Natural killer cell (primary cell): ENCODE data around the gene PADI1. TPM values are rescaled to one million over a fixed set of nuclear protein-coding genes. Genes with fewer than 3 reads are reported as not detected.

Source experiments
- ATAC-seq, 3 donors: fragments of 150-1000 bp in 2 of 3; fragments of 200-7000 bp in 1 of 3; cut with Tn5 transposase; 1 replicate in 1 of 3; 2 replicates in 2 of 3; pipeline ENCODE4 v1.10.0; 2021; ENCODE audit warnings: mild to moderate bottlenecking in 2 of 3, moderate library complexity in 2 of 3
- DNase-seq, 2 donors: peaks; one replicate each; pipeline versions ENCODE4 v3.0.0 to v3.0.0-alpha.2; 2013 to 2021; ENCODE audit warnings: mixed read lengths in 1 of 2
- H3K27ac ChIP-seq: one replicate; pipeline ENCODE4 v1.5.1; 2013; ENCODE audit warnings: mild to moderate bottlenecking, low read length
- H3K27me3 ChIP-seq: one replicate; pipeline ENCODE4 v1.6.1; 2013; ENCODE audit warnings: low read length; ENCODE audit not compliant: control insufficient read depth, insufficient read depth
- H3K36me3 ChIP-seq: one replicate; pipeline ENCODE4 v1.6.1; 2013; ENCODE audit warnings: low read length; ENCODE audit not compliant: control insufficient read depth, insufficient read depth
- H3K4me1 ChIP-seq: one replicate; pipeline ENCODE4 v1.6.1; 2013; ENCODE audit warnings: low read length; ENCODE audit not compliant: control insufficient read depth, insufficient read depth
- H3K4me3 ChIP-seq: one replicate; pipeline ENCODE4 v1.5.1; 2013; ENCODE audit warnings: low read length
- H3K9me3 ChIP-seq: one replicate; pipeline ENCODE4 v1.6.1; 2013; ENCODE audit warnings: low read length; ENCODE audit not compliant: control insufficient read depth, insufficient read depth
- H3K27ac Mint-ChIP-seq, 2 donors: one replicate each; pipeline ENCODE4 v1.8.0; 2022; ENCODE audit warnings: mild to moderate bottlenecking in 2 of 2, mixed read lengths in 2 of 2, moderate library complexity in 1 of 2
- H3K27me3 Mint-ChIP-seq, 2 donors: one replicate each; pipeline ENCODE4 v1.8.0; 2022; ENCODE audit warnings: low read depth in 2 of 2, mixed read lengths in 2 of 2
- H3K36me3 Mint-ChIP-seq: one replicate; pipeline ENCODE4 v1.8.0; 2022; ENCODE audit warnings: mixed read lengths
- H3K4me1 Mint-ChIP-seq, 2 donors: one replicate each; pipeline ENCODE4 v1.8.0; 2022; ENCODE audit warnings: mixed read lengths in 2 of 2
- H3K4me3 Mint-ChIP-seq: one replicate; pipeline ENCODE4 v1.8.0; 2022; ENCODE audit warnings: mild to moderate bottlenecking, moderate library complexity, mixed read lengths
- H3K9me3 Mint-ChIP-seq, 2 donors: one replicate each; pipeline ENCODE4 v1.8.0; 2022; ENCODE audit warnings: mixed read lengths in 2 of 2
- WGBS: methylation state at CpG from one replicate; pipeline ENCODE4 v1.1.7; 2013; ENCODE audit warnings: missing lambda C conversion rate; ENCODE audit not compliant: insufficient coverage; 5-methylcytosine and 5-hydroxymethylcytosine counted together
- intact Hi-C: fragments of 100-400 bp; cut with micrococcal nuclease; formaldehyde crosslinking; loops from one replicate; pipeline ENCODE4 v1.14.2; 2022
- total RNA-seq, 4 donors: library from RNA; stranded (reverse); fragments of 120-200 nt in 1 of 4; gene quantifications; one replicate each; pipeline versions ENCODE4 v1.2.3 to v1.2.4, GENCODE V29; 2013 to 2022
- TF ChIP-seq, protein P1 (sequence below): fragments of 200-600 bp; IDR thresholded peaks from one replicate; pipeline ENCODE4 v1.8.0; 2022; ENCODE audit warnings: antibody characterized with exemption

Gene PADI1
- total RNA-seq, 3 donors from 2014 or later (not counting 1 experiment from before 2014, with no cell fraction given) = not detected

DNA sequence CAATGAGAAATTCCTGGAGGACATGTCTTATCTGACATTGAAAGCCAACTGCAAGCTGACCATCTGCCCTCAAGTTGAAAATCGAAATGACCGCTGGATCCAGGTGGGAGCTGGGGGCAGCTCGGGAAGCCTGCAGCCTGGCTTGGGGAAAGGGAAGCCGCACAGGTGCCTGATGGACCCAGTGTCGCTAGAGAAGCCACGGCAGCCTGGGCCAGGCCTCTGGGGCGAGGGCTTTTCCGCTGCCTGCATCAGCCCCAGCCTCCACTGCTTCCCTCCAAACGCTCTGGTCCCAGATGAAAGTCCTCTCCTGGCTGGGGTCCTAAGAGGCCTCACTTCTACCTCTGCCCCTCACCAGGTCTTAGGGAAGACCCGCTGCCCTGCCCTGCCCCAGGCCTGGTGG, 25.2 kb downstream of the PADI1 start:
- Mint-ChIP-seq H3K4me3 (no peak overlapping the region), H3K27me3 (no peaks in the 10 kb centered on the region), H3K9me3 (no peaks in the 10 kb centered on the region), H3K36me3 (no peaks in the 10 kb centered on the region), H3K4me1 (no peaks in the 10 kb centered on the region), H3K27ac (no peak overlapping the region)
- ATAC-seq (no peak), DNase-seq (no peak)
- no peaks in the 10 kb centered on the region for H3K4me1 ChIP-seq
- H3K4me3 ChIP-seq = no peak overlapping the region
- H3K27ac ChIP-seq = no peak overlapping the region
- no peaks in the 10 kb centered on the region for H3K36me3 ChIP-seq
- TF ChIP-seq, protein P1, sequence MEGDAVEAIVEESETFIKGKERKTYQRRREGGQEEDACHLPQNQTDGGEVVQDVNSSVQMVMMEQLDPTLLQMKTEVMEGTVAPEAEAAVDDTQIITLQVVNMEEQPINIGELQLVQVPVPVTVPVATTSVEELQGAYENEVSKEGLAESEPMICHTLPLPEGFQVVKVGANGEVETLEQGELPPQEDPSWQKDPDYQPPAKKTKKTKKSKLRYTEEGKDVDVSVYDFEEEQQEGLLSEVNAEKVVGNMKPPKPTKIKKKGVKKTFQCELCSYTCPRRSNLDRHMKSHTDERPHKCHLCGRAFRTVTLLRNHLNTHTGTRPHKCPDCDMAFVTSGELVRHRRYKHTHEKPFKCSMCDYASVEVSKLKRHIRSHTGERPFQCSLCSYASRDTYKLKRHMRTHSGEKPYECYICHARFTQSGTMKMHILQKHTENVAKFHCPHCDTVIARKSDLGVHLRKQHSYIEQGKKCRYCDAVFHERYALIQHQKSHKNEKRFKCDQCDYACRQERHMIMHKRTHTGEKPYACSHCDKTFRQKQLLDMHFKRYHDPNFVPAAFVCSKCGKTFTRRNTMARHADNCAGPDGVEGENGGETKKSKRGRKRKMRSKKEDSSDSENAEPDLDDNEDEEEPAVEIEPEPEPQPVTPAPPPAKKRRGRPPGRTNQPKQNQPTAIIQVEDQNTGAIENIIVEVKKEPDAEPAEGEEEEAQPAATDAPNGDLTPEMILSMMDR = no peak
- no peaks in the 10 kb centered on the region for H3K9me3 ChIP-seq
- intact Hi-C loops = no loop called here
- 90% methylated on average over 10 of the region's 10 CpGs for WGBS
- H3K27me3 ChIP-seq = no peaks in the 10 kb centered on the region

DNA sequence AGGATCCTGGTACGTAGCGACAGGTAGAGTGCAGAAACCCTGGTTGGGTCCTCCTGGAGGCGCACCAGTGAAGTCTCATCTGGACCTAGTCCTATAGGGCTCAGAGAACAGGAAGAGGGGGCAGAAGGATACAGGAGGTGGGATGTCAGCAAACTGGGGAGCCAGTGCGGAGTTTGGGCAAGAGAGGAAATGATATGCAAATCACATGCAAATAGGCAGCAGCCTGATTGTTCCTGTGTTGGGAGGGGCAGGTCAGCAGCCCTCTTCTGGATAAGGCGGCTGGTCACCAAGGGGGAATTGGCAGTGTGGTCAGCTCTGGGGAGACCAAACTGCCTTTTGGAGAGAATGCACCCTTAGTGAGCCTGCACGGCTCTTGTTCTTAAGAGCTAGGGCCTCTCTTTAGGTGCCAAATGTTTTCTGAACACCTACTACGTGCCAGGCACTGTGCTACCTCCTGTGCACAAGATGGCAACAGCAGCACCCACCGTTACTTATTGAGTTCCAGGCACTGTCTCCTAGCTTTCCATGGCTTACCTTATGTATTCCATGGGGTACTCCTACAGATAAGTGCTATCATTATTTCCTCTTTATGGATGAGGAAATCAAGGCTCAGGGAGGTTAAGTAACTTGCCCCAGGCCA, 25.9 kb downstream of the PADI1 start:
- no peak for ATAC-seq
- Mint-ChIP-seq H3K9me3 (no peaks in the 10 kb centered on the region), H3K27ac (no peak overlapping the region)

DNA sequence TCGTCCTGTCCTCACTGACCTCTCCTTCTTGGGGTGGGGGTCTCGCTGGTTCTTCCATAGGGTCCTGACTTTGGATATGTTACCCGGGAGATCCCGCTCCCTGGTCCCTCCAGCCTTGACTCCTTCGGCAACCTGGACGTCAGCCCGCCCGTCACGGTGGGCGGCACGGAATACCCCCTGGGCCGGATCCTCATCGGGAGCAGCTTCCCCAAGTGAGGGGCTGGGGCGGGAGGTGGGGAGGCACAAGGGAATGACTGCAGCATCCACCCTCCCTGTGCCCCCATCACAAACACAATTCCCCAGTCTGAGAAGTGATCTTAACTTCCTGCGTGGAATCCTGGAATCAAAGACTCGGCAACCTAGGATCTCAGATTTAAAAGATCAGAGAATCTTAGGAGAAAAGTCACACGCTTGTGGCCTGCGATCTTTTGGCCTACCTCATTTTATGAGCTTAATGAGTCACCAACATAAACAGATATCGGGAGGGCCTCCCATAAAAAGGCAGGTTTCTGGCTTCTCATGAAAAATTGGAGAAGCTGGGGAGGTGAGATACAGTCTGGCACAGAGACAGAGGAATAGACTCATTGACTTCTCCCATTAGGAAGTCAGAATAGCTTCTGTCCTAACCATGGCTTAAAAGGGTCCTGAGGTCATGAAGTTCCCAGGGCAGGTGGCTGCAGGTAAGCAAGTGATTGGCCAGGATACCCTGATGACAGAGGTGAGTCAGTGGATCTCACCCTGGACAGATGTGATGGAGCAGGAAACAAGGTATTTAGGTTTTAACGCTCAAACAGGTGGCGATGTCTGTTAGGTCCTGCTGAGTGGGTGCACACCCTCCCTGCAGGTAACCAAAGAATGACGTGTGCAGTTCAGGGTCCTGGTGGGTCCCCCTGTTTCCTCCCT, 28.1 kb downstream of the PADI1 start:
- Histone ChIP-seq H3K36me3 (no peaks in the 10 kb centered on the region), H3K27ac (no peak overlapping the region), H3K4me3 (no peak overlapping the region), H3K27me3 (no peaks in the 10 kb centered on the region), H3K9me3 (no peaks in the 10 kb centered on the region), H3K4me1 (no peaks in the 10 kb centered on the region)
- Mint-ChIP-seq H3K4me3 (no peak overlapping the region), H3K27me3 (no peaks in the 10 kb centered on the region), H3K27ac (no peak overlapping the region), H3K36me3 (no peaks in the 10 kb centered on the region), H3K9me3 (no peaks in the 10 kb centered on the region), H3K4me1 (no peaks in the 10 kb centered on the region)
- no peak for DNase-seq
- no peak for ATAC-seq
- TF ChIP-seq, protein P1 = no peak
- intact Hi-C loops = no loop called here
- 90% methylated on average over 22 of the region's 22 CpGs for WGBS

More for the DNA sequence above, 25.9 kb downstream of the PADI1 start:
- no peaks in the 10 kb centered on the region for H3K4me1 ChIP-seq
- TF ChIP-seq, protein P1 = no peak
- 85% methylated on average over 8 of the region's 8 CpGs for WGBS
- H3K27me3 Mint-ChIP-seq = no peaks in the 10 kb centered on the region
- no peak overlapping the region for H3K27ac ChIP-seq
- H3K36me3 ChIP-seq = no peaks in the 10 kb centered on the region
- H3K4me1 Mint-ChIP-seq = no peaks in the 10 kb centered on the region
- no peak overlapping the region for H3K4me3 ChIP-seq
- intact Hi-C loops = no loop called here
- no peaks in the 10 kb centered on the region for H3K36me3 Mint-ChIP-seq
- H3K9me3 ChIP-seq = no peaks in the 10 kb centered on the region
- DNase-seq = no peak
- no peaks in the 10 kb centered on the region for H3K27me3 ChIP-seq
- H3K4me3 Mint-ChIP-seq = no peak overlapping the region
